ENCODE results near the gene CD55. TPM values are rescaled to one million over a fixed set of nuclear protein-coding genes. Genes with fewer than 3 reads are reported as not detected.
"Not testable (repeated sequence)": the region's sequence is repeated elsewhere in the genome, so short reads cannot be mapped to it uniquely, and the experiment has no call there.

Gene CD55
- total RNA-seq, 1 donor from 2014 or later, result 106 TPM

DNA sequence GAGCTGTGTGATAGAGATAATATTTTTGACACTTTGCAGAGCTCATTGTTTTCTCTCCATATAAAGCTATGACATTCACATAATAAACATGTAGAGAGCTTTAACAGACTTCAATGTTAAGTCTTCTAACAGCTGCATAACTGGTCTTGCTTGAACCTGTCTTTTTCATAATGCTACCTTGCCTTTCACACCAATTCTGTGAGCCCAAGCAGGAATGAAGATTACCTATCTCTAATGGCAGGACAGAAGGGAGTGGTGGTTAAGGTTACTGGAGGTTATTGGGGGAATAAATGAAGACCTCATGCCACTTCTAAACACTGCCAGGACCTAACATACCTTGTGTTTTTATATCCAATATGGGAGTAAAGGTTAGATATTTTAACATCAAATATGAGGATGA is 2.3 kb upstream of the CD55 start:
- H3K4me1 ChIP-seq, result peaks cover 38% of the 10 kb centered on the region
- intact Hi-C loops (cut with DNase I), result no loop called here
- H3K27ac ChIP-seq, result peak overlapping the region; percentile 94
- H3K4me3 ChIP-seq, result no peak overlapping the region
- no peaks in the 10 kb centered on the region for H3K27me3 ChIP-seq
- TF ChIP-seq POLR2A (IDR thresholded peaks at IDR 0.05) (no peak), POLR2AphosphoS5 (IDR thresholded peaks at IDR 0.05; ENCODE audit: insufficient read depth in 1 of 2, low read depth in 1 of 2) (no peak)
- TF ChIP-seq, protein P1, sequence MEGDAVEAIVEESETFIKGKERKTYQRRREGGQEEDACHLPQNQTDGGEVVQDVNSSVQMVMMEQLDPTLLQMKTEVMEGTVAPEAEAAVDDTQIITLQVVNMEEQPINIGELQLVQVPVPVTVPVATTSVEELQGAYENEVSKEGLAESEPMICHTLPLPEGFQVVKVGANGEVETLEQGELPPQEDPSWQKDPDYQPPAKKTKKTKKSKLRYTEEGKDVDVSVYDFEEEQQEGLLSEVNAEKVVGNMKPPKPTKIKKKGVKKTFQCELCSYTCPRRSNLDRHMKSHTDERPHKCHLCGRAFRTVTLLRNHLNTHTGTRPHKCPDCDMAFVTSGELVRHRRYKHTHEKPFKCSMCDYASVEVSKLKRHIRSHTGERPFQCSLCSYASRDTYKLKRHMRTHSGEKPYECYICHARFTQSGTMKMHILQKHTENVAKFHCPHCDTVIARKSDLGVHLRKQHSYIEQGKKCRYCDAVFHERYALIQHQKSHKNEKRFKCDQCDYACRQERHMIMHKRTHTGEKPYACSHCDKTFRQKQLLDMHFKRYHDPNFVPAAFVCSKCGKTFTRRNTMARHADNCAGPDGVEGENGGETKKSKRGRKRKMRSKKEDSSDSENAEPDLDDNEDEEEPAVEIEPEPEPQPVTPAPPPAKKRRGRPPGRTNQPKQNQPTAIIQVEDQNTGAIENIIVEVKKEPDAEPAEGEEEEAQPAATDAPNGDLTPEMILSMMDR (IDR thresholded peaks at IDR 0.05), result no peak
- H3K36me3 ChIP-seq, result peaks cover 0 to 8% of the 10 kb centered on the region in 2 donors
- DNase-seq (ENCODE audit: extremely low spot score in 2 of 2), result no peak
- no peaks in the 10 kb centered on the region for H3K9me3 ChIP-seq

DNA sequence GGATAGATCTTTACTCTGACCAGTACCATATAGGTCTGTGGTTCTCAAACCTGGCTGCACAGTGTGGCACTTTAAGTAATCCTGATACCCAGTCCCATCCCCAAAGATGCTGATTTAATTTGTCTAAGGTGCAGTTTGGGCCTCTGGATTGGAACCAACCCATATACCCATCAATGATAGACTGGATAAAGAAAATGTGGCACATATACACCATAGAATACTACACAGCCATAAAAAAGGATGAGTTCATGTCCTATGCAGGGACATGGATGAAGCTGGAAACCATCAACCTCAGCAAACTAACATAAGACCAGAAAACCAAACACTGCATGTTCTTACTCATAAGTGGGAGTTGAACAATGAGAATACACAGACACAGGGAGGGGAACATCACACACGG is 1.4 kb upstream of the CD55 start:
- H3K9me3 ChIP-seq; DNase-seq (ENCODE audit: extremely low spot score in 2 of 2); H3K4me3 ChIP-seq; intact Hi-C loops (cut with DNase I); H3K27me3 ChIP-seq: not testable (repeated sequence)
- H3K27ac ChIP-seq, result peak overlapping the region; percentile 94
- peaks cover 44% of the 10 kb centered on the region for H3K4me1 ChIP-seq
- peaks cover 0 to 15% of the 10 kb centered on the region in 2 donors for H3K36me3 ChIP-seq

DNA sequence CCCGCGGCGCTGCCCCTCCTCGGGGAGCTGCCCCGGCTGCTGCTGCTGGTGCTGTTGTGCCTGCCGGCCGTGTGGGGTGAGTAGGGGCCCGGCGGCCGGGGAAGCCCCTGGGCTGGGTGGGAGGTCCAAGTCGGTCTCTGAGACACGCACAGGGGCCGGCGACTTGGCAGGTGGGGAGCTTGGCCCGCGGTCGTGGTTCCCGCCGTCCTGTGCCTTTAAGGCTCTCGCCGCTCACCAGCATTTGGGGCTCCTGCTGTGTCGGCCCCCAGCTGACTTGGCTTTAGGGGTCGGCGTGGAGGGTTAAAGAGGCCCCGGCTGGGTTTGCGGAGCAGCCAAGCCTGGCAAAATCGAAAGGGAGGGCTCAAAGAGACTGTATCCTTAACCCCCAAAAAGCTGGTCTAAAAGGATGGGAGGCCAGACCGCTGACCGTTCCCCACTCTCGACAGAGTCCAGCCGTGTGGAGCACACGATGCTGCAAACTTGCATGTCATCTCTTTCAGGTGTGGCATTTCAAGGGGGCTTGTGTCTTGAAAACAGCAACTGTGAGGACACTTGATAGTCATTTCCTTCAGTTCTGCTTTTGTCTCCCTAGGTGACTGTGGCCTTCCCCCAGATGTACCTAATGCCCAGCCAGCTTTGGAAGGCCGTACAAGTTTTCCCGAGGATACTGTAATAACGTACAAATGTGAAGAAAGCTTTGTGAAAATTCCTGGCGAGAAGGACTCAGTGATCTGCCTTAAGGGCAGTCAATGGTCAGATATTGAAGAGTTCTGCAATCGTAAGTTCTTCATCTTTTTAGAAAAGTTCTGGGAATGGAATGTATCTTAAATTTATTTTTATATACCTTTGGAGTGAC is 540 bp downstream of the CD55 start:
- no peaks in the 10 kb centered on the region for H3K27me3 ChIP-seq
- H3K36me3 ChIP-seq, result peaks cover 0 to 30% of the 10 kb centered on the region in 2 donors
- H3K4me1 ChIP-seq, result peaks cover 33% of the 10 kb centered on the region
- intact Hi-C loops (cut with DNase I), result no loop called here
- peak overlapping the region; percentile 94 for H3K27ac ChIP-seq
- DNase-seq (ENCODE audit: extremely low spot score in 2 of 2), result no peak
- H3K4me3 ChIP-seq, result peak overlapping the region; percentile 66 to 83
- TF ChIP-seq POLR2A (IDR thresholded peaks at IDR 0.05), result no peak
- TF ChIP-seq, protein P1 (IDR thresholded peaks at IDR 0.05), result no peak
- no peak for TF ChIP-seq POLR2AphosphoS5 (IDR thresholded peaks at IDR 0.05; ENCODE audit: insufficient read depth in 1 of 2, low read depth in 1 of 2)
- no peaks in the 10 kb centered on the region for H3K9me3 ChIP-seq

DNA sequence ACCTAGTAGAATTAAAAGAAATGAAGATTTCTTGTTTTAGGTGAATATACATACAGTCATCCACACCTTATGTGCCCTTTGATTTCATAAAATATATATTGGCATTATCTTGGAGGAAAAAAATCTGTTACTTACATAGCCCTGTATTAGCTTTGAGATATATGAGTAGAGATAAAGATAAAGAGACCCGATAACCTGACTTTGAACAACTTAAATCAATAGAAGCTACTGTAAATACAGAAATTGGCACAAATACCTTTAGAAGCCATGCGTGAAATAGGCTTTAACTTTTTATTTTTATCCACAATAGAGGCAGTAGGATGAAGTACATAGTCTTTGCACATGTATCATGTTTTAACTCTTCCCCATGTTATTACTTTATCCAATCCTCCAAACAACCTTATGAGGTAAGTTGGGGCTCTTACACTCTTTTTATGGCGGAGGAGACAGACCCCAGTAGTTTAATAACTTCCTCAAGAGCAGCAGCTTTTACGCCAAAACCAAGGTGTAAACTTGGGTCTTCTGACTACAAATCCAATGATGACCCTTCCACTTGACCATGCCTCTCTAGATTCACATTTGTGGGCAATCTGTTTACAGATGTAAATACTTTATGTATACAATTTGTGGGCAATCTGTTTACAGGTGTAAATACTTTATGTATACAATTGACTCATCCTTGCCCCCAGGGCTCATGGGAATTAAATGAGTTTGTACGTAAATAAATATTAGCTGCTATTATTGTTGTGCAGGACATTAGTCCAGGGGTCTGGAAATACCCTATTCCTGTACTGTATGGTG is 2.1 kb downstream of the CD55 start:
- peaks cover 0 to 46% of the 10 kb centered on the region in 2 donors for H3K36me3 ChIP-seq
- H3K4me3 ChIP-seq, result peak overlapping the region in 1 of 2 donors; percentile 83
- H3K27ac ChIP-seq, result no peak overlapping the region
- peaks cover 33% of the 10 kb centered on the region for H3K4me1 ChIP-seq
- TF ChIP-seq POLR2A (IDR thresholded peaks at IDR 0.05), result no peak
- TF ChIP-seq, protein P1 (IDR thresholded peaks at IDR 0.05), result no peak
- no peak for TF ChIP-seq POLR2AphosphoS5 (IDR thresholded peaks at IDR 0.05; ENCODE audit: insufficient read depth in 1 of 2, low read depth in 1 of 2)
- intact Hi-C loops (cut with DNase I), result no loop called here
- H3K27me3 ChIP-seq, result no peaks in the 10 kb centered on the region
- no peaks in the 10 kb centered on the region for H3K9me3 ChIP-seq
- DNase-seq (ENCODE audit: extremely low spot score in 2 of 2), result no peak

DNA sequence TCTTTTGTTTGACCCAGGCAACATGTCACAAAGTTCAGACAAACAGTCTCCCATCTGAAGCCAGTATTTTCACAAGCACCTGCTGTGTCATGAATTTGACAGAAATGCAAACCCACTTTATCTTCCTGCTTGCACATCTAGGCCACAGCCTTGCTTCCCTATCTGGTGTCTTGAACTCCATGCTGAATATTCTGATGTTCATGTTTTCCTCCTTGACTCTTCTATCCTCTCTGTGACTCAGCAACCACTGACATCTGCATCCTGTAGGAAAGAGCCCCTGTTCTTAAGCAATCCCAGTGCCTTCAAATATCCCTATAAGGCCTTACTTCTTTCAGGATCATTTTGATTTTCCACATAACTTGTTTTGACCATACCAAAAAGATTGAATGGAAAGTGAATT is 6.5 kb downstream of the CD55 start:
- H3K9me3 ChIP-seq, result no peaks in the 10 kb centered on the region
- DNase-seq (ENCODE audit: extremely low spot score in 2 of 2), result no peak
- peaks cover 0 to 78% of the 10 kb centered on the region in 2 donors for H3K36me3 ChIP-seq
- intact Hi-C loops (cut with DNase I), result no loop called here
- TF ChIP-seq POLR2A (IDR thresholded peaks at IDR 0.05), result no peak
- TF ChIP-seq, protein P1 (IDR thresholded peaks at IDR 0.05), result no peak
- no peak for TF ChIP-seq POLR2AphosphoS5 (IDR thresholded peaks at IDR 0.05; ENCODE audit: insufficient read depth in 1 of 2, low read depth in 1 of 2)
- no peaks in the 10 kb centered on the region for H3K27me3 ChIP-seq
- no peak overlapping the region for H3K4me3 ChIP-seq
- H3K27ac ChIP-seq, result no peak overlapping the region
- peaks cover 19% of the 10 kb centered on the region for H3K4me1 ChIP-seq

All from vagina (tissue), 2 donors.